ENCODE data around the gene COP1.
"Not testable (repeated sequence)": the region's sequence is repeated elsewhere in the genome, so short reads cannot be mapped to it uniquely, and the experiment has no call there.

The COP1 gene

DNA sequence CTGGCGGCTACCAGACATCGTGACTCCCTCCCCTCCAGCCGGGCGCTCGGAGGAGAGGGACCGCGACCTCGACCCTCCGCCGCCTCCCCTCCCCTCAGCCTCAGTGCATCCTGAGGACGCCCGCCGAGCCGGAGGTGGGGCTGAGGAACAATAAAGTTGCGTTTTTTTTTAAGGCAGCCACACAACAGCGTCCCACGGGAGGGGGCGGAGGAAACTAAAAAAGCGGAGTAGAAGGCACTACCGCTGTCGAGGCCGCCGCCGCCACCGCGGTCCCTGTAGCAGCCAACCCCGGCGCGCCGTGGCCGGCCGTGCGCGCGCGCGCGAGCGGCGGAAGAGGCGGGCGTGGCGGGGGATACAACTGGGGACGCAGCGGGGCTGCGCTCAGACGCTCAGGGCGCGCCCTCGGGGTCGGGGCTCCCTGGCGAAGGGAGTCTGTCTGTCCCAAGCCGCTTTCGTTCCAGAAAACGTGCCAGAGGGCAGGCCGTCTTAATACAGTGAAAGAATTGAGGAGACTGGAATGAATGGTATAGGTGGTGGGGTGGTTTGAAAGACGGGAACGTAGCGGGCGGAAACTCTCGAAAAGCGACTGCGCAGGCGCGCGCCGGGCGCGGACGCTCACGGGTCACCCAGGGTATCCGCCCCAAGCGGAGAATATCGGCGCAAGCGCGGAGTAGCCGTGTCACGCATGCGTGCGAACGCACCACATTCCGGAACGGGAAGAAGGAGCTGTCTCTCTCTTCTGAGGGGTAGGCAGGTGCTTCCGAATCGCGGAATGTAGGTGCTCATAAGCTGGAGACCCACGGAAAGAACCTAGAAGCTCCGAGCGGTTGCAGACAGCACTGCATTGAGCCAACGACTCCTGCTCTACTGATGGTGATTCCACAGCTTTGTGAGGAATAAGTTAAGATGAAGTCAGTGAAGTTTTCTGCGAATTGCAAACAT lies at the start of gene COP1:
COP1 (minus strand) TSS at position 326 of the 942 bp plus-strand sequence; CDS start at position 18, 308 bp downstream.
- DNase-seq = peak; percentile 88 to 93
- Mint-ChIP-seq H3K27me3 (no peaks in the 10 kb centered on the region), H3K4me1 (peaks cover 39% of the 10 kb centered on the region), H3K27ac (peak within 1 kb of the TSS; percentile 97 to 99), H3K4me3 (peak within 1 kb of the TSS; percentile 96 to 98), H3K9me3 (no peaks in the 10 kb centered on the region)
- ATAC-seq = peak; percentile 89

DNA sequence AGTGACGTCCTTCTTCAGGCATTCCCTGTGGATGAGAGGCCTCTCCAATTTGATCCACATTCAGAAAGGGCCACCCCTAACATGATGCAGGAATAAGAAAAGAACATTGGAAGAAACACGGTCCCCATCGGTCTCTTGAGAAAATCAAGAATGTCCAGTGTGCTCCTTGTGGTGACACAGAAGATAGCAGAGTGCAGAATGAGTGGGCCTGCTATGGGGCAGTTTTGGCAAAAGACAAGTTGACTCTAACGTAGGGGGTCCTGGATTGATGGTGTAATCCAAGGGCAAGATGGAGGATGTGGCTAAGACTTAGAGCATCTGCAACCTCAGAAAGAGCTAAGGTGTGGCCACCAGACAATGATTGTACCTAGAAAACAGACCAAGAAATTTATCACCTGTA lies 45.1 kb upstream of the COP1 start:
- H3K9me3 Mint-ChIP-seq = peaks cover 0 to 3% of the 10 kb centered on the region in 2 donors
- H3K4me1 Mint-ChIP-seq = no peaks in the 10 kb centered on the region
- H3K27me3 Mint-ChIP-seq = no peaks in the 10 kb centered on the region
- H3K4me3 Mint-ChIP-seq = no peak overlapping the region
- ATAC-seq = no peak
- DNase-seq = no peak
- H3K27ac Mint-ChIP-seq = no peak overlapping the region

DNA sequence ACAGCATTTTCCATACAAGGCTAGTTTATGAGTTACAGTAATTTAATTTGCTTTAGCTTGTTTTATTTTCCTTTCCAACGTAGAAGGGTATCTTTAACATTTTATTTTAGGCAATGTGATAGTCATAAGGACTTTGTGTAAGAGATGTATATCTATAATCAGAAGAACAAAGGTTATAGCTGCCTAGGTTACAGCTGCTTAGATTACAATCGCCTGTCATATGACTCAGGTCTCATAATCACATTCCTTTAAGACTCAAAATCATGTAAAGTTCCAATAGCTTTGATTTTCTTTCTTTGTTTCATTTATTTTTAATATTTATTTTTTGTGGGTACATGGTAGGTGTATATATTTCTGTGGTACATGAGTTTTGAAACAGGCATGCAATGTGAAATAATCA lies 37.8 kb upstream of the COP1 start:
- DNase-seq = no peak
- ATAC-seq = no peak
- Mint-ChIP-seq H3K27me3 (peaks cover 19% of the 10 kb centered on the region), H3K27ac (no peak overlapping the region), H3K9me3 (peaks cover 0 to 5% of the 10 kb centered on the region in 2 donors), H3K4me1 (peaks cover 17% of the 10 kb centered on the region), H3K4me3 (no peak overlapping the region)

DNA sequence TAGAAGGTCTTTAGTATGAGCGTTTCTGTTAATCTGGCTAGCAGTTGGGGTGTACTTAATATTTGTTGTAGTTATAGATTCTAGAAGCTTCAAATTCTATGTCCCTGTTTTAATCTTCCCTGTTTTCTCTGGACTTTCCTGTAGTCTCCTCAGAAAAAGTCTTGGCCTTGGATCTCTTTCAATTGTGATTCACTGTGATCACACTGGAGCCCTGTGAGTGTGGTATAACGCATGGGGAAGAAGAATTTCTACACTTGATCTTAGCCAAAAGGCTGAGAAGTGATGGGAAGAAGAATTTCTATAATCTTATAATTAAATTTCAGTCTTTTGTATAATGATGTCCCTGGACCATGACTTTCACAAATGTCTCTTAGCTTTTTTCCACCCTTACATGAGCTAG lies 36.7 kb upstream of the COP1 start:
- DNase-seq (no peak), ATAC-seq (no peak)
- Mint-ChIP-seq H3K4me1 (peaks cover 17% of the 10 kb centered on the region), H3K4me3 (no peak overlapping the region), H3K27me3 (peaks cover 19% of the 10 kb centered on the region), H3K27ac (no peak overlapping the region), H3K9me3 (peaks cover 0 to 5% of the 10 kb centered on the region in 2 donors)

DNA sequence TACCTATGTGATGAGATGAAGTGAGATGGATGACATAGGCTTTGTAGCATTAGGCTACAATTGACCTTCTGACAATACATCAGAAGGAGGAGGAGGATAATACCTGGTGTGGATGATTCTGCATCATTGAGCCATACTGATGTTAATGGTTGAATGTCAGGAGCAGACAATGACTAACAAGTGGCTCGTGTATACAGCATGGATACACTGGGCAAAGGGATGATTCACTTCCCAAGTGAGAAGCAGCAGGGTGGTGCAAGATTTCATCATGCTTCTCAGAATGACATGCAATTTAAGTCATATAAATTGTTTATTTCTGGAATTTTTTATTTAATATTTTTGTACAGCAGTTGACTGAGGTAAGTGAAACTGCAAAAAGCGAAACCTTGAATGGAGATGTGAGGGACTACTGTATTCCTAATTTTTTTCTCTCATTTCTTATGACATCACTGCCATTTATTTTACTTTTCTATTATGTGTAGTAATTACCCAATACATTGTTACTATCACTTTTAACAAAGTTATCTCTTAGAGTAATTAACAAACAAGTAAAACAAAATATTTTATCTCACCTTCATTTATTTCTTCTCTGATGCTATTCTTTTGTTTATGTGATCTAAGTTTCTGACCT lies 34.4 kb upstream of the COP1 start:
- peak overlapping the region; percentile 84 to 91 for H3K27ac Mint-ChIP-seq
- ATAC-seq = peak; percentile 94
- peaks cover 19% of the 10 kb centered on the region for H3K27me3 Mint-ChIP-seq
- H3K9me3 Mint-ChIP-seq = no peaks in the 10 kb centered on the region
- peak overlapping the region; percentile 5 to 45 for H3K4me3 Mint-ChIP-seq
- peaks cover 17% of the 10 kb centered on the region for H3K4me1 Mint-ChIP-seq
- peak in 1 of 2 donors; percentile 24 for DNase-seq

DNA sequence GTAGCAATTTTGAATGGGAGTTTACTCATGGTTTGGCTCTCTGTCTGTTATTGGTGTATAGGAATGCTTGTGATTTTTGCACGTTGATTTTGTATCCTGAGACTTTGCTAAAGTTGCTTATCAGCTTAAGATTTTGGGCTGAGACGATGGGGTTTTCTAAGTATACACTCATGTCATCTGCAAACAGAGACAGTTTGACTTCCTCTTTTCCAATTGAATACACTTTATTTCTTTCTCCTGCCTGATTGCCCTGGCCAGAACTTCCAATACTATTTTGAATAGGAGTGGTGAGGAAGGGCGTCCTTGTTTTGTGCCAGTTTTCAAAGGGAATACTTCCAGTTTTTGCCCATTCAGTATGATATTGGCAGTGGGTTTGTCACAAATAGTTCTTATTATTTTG lies 26.6 kb upstream of the COP1 start:
- H3K4me1 Mint-ChIP-seq, ATAC-seq, H3K4me3 Mint-ChIP-seq, H3K27ac Mint-ChIP-seq, H3K27me3 Mint-ChIP-seq, DNase-seq: not testable (repeated sequence)
- peaks cover 22 to 24% of the 10 kb centered on the region in 2 donors for H3K9me3 Mint-ChIP-seq

DNA sequence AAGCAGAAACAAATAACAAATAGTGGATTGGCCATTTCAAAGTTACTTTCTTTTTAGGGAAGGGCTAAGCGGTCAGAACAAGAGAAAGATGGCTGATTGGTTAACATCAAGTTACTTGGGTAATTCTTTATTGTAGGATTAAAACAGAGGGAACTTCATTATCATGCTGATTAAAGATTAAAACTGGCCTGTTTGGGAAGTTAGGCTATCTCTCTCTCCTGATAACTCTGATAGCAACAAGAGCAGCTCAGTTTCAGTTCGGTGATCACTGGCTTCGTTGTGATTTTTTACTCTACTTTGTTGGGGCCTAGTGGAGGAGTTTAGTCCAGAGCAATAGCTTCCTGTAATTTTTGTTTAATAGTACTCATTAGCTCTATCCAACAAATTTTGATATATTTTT lies 20.5 kb upstream of the COP1 start:
- Mint-ChIP-seq H3K27me3 (no peaks in the 10 kb centered on the region), H3K9me3 (peaks cover 0 to under 1% of the 10 kb centered on the region in 2 donors), H3K4me1 (no peaks in the 10 kb centered on the region), H3K4me3 (no peak overlapping the region), H3K27ac (no peak overlapping the region)
- DNase-seq (no peak), ATAC-seq (no peak)

DNA sequence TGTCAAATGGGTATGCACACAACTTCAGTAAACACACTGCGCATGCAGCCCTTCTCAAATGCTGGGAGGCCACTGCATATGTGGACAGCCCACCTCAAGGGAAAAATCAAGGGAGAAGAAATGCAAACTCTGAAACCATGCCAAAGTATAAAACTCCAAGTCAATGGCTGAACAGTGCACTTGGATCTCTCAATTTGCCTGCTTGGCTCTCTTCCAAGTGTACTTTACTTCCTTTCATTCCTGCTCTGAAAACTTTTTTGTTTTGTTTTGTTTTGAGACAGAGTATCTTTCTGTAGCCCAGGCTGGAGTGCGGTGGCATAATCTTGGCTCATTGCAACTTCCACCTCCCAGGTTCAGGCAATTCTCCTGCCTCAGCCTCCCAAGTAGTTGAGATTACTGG lies 18.8 kb upstream of the COP1 start:
- no peaks in the 10 kb centered on the region for H3K9me3 Mint-ChIP-seq
- no peaks in the 10 kb centered on the region for H3K27me3 Mint-ChIP-seq
- ATAC-seq (no peak), DNase-seq (no peak)
- no peak overlapping the region for H3K27ac Mint-ChIP-seq
- no peaks in the 10 kb centered on the region for H3K4me1 Mint-ChIP-seq
- H3K4me3 Mint-ChIP-seq = no peak overlapping the region

DNA sequence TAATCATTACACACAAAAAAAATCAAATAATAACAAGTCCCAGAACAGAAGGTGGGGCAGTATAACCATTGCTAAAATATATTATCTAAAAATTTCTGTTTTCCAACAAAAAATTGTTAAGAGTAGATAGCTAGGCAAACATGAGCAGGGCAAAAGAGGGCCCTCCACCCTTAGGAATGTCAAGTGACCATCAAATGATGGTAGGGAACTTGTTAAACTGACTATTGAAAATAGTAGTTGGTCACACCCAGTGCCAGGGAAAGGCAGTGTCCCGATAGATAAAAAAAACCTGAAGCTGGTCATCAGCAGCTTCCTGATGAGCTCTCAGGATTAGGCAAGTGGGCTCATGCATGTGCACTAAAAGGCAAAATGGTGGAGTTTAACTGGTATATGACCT lies 18.4 kb upstream of the COP1 start:
- Mint-ChIP-seq H3K9me3 (no peaks in the 10 kb centered on the region), H3K4me3 (no peak overlapping the region), H3K4me1 (no peaks in the 10 kb centered on the region), H3K27ac (no peak overlapping the region), H3K27me3 (no peaks in the 10 kb centered on the region)
- ATAC-seq (no peak), DNase-seq (no peak)

DNA sequence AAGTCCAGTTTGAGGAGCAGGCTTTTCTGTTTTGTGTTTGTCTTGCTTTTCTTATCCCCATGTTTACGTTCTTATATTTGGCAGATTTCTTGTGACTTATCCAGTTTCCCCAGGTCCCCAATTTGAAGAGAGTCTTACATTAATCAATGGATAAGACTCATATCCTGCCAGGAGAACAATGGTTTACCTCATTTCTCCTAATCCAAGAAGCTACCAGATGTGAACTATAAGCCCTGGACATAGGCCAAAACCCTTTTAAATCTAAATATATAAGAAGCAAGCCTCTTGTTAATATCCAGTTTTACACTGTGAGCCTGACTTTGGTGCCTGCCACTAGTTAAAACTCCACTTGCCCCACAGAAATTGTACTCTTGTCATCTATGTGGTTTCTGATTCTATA lies 15.1 kb upstream of the COP1 start:
- Mint-ChIP-seq H3K9me3 (peaks cover 5 to 8% of the 10 kb centered on the region in 2 donors), H3K4me3 (no peak overlapping the region), H3K4me1 (no peaks in the 10 kb centered on the region), H3K27ac (no peak overlapping the region), H3K27me3 (peaks cover 11% of the 10 kb centered on the region)
- ATAC-seq (no peak), DNase-seq (no peak)

DNA sequence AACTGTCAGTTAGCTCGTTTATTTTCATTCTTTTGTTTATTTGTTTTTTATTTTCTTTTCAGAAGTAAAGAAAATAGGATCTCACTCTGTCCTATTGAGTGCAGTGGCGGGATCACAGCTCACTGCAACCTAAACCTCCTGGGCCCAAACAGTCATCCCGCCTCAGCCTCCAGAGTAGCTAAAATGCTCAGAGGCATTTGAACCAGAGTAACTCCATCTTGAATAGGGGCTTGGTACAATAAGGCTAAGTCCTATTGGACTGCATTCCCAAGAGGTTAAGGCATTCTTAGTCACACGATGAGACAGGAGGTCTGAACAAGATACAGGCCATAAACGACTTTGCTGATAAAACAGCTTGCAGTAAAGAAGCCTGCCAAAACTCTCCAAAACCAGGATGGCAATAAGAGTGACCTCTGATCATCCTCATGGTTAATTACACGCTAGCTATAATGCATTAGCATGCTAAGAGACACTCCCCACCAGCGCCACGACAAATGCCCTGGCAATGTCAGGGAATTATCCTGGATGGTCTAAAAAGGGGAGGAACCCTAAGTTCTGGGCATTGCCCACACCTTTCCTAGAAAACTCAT lies 13.1 kb upstream of the COP1 start:
- Mint-ChIP-seq H3K27ac (no peak overlapping the region), H3K4me3 (no peak overlapping the region), H3K27me3 (peaks cover 17% of the 10 kb centered on the region)

DNA sequence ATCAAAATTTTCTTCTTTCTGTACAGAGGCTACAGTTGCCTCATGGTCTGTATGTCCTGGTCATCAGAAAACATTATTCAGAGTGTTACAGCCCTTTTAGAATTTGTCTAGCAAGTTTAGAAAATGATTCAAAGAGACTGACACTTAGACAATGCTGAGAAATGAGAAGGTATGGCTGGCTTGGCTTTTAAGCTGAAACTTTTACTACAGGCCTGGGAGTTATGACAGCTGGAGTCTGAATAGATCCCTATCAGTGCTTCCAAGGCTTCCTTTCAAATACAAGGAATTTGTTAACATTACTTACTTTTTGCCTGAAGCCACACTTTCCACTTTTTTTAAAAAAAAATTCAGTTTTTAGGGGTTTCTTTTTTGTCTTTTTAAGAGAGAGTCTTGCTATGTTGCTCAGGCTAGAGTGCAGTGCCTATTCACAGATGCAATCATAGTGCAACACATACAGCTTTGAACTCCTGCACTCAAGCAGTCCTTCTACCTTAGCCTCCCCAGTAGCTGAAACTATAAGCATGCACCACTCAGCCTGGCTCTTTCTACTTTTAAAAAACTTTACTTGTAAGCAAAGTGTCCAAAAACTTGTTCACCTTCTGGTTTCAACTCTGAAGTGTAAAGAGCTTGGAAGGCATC lies 10.5 kb upstream of the COP1 start:
- Mint-ChIP-seq H3K4me1 (no peaks in the 10 kb centered on the region), H3K9me3 (peaks cover 5 to 8% of the 10 kb centered on the region in 2 donors), H3K4me3 (no peak overlapping the region), H3K27ac (no peak overlapping the region), H3K27me3 (peaks cover 29% of the 10 kb centered on the region)
- ATAC-seq = no peak
- no peak for DNase-seq

More for the DNA sequence above, 13.1 kb upstream of the COP1 start:
- DNase-seq (no peak), ATAC-seq (no peak)
- H3K9me3 Mint-ChIP-seq = peaks cover 5 to 8% of the 10 kb centered on the region in 2 donors
- H3K4me1 Mint-ChIP-seq = no peaks in the 10 kb centered on the region

DNA sequence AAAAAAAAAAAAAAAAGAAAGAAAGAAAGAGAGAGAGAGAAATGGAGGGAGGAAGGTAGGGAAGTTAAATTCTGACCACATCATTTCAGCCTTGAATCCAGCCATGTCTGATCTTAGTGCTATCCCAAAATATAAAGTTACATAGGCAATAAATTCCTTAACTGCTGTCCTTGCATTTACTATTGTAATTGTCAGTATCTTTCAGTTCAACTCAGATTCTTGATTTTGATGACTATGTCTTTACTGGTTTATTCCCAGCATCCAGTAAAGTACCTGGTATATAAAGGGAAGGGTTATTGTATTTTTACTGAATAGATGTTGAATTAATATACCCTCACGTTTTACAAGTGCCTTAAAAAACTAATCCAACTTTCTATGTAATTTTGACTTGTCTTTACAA lies 8.9 kb upstream of the COP1 start:
- DNase-seq = no peak
- Mint-ChIP-seq H3K4me1 (no peaks in the 10 kb centered on the region), H3K27ac (no peak overlapping the region), H3K4me3 (no peak overlapping the region), H3K9me3 (peaks cover 5 to 8% of the 10 kb centered on the region in 2 donors), H3K27me3 (peaks cover 29% of the 10 kb centered on the region)
- ATAC-seq = no peak

DNA sequence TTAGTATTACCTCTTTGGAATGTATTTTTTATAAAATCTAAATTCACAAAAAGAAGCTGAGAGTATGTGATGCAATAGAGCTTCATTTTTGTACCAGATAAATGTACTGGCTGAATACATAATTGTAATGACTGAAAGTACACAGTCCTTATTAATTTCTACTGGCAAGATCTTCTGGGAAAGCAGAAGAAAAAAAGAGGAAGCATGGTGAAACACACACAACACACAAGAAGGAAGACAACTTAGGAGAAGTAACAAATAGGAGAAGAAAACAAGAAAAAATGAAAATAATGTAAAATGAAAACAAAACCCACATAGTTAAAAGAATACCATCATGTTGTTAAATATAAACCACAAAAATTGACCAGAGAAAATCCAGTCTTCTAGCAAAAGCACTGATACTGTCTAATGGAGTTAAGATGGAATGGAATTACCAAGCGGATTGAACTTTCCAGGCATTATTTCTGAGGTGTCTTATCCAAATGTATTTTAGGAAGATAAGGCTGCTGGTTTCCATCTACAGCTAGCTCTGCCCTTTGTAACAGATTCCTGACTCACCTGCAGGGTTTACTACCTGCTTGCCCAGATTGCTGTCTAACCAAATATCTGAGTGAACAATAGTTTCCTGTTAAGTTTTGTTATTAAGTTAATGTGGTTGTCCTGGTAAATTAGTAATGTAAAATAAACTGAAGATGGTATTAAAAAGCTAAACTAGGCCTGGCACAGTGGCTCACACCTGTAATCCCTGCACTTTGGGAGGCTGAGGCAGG lies 4.5 kb upstream of the COP1 start:
- Mint-ChIP-seq H3K27ac (no peak overlapping the region), H3K9me3 (no peaks in the 10 kb centered on the region), H3K4me3 (no peak overlapping the region), H3K4me1 (peaks cover 8% of the 10 kb centered on the region), H3K27me3 (peaks cover 18% of the 10 kb centered on the region)
- DNase-seq (no peak), ATAC-seq (no peak)

DNA sequence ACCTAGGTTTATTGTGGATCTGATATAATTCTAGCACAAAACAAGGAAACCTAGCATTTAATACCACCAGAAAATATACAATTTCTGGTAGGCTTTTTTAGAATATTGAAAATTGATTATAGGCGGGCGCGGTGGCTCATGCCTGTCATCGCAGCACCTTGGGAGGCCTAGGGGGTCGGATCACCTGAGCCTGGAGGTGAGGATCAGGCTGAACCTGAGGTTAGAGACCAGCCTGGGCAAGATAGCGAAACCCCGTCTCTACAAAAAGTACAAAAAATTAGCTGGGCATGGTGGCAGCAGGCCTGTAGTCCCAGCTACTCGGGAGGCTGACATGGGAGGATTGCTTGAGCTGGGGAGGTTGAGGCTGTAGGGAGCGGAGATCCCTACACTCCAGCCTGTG lies 948 bp upstream of the COP1 start:
- Mint-ChIP-seq H3K27me3 (no peaks in the 10 kb centered on the region), H3K9me3 (no peaks in the 10 kb centered on the region), H3K27ac (peak overlapping the region; percentile 97 to 99), H3K4me3 (peak overlapping the region; percentile 87 to 96), H3K4me1 (peaks cover 31% of the 10 kb centered on the region)
- DNase-seq (no peak), ATAC-seq (no peak)
